B cell (primary cell): ENCODE data around the gene NRIP2. TPM values are rescaled to one million over a fixed set of nuclear protein-coding genes. Genes with fewer than 3 reads are reported as not detected.
"Not testable (repeated sequence)": the region's sequence is repeated elsewhere in the genome, so short reads cannot be mapped to it uniquely, and the experiment has no call there.

Source experiments
- ATAC-seq: fragments of 200-7000 bp; cut with Tn5 transposase; one replicate; pipeline ENCODE4 v1.10.0; 2021; ENCODE audit warnings: low read depth, mild to moderate bottlenecking, moderate number of reproducible peaks, moderate library complexity
- CTCF ChIA-PET: fragments of 350-600 bp; sonication (Branson Sonifier 250); formaldehyde crosslinking; loops from one replicate; lab custom pipeline; 2021; ENCODE audit warnings: antibody characterized with exemption, inconsistent platforms; lab: Charles Lee
- POLR2A ChIA-PET: fragments of 350-600 bp; sonication (Branson Sonifier 250); formaldehyde crosslinking; loops from one replicate; lab custom pipeline; 2021; ENCODE audit warnings: antibody characterized with exemption; lab: Charles Lee
- DNase-seq: peaks from one replicate; pipeline ENCODE4 v3.0.0; 2013
- H2AFZ ChIP-seq: 2 replicates; pipeline ENCODE4 v1.6.1; 2012; ENCODE audit warnings: mild to moderate bottlenecking, low read depth, low read length; ENCODE audit not compliant: insufficient read depth, poor library complexity, severe bottlenecking
- H3K27ac ChIP-seq, 2 donors: 1 replicate in 1 of 2; 2 replicates in 1 of 2; pipeline ENCODE4 v1.5.1; 2012 to 2013; ENCODE audit warnings: low read length in 2 of 2, mild to moderate bottlenecking in 2 of 2, moderate library complexity in 1 of 2
- H3K27me3 ChIP-seq, 4 experiments: fragments of 200-600 bp in 1 of 4; sonication (generic) in 1 of 4; replicated peaks in 1 of 4; 1 replicate in 2 of 4; 2 replicates in 2 of 4; pipeline versions ENCODE4 v1.6.1 to v1.7.0; 2013 to 2016; ENCODE audit warnings: low read length in 3 of 4, mild to moderate bottlenecking in 2 of 4, mixed read lengths in 1 of 4, moderate library complexity in 1 of 4; ENCODE audit not compliant: insufficient read depth in 4 of 4, control insufficient read depth in 3 of 4; ENCODE audit errors: control extremely low read depth in 1 of 4
- H3K36me3 ChIP-seq, 2 experiments: replicated peaks in 1 of 2; 1 replicate in 1 of 2; 2 replicates in 1 of 2; pipeline versions ENCODE4 v1.6.1 to v1.7.1; 2013; ENCODE audit warnings: low read length in 1 of 2; ENCODE audit not compliant: insufficient read depth in 2 of 2, control insufficient read depth in 1 of 2; ENCODE audit errors: control extremely low read depth in 1 of 2, extremely low read depth in 1 of 2
- H3K4me1 ChIP-seq, 2 donors: fragments of 200-600 bp in 1 of 2; sonication (generic) in 1 of 2; 1 replicate in 1 of 2; 2 replicates in 1 of 2; pipeline versions ENCODE4 v1.5.1 to v1.6.1; 2013 to 2017; ENCODE audit warnings: low read length in 2 of 2; ENCODE audit not compliant: control insufficient read depth in 2 of 2, insufficient read depth in 2 of 2
- H3K4me2 ChIP-seq: replicated peaks from 2 replicates; pipeline ENCODE3; 2012; ENCODE audit warnings: mild to moderate bottlenecking, low read depth, low read length; ENCODE audit not compliant: poor library complexity, severe bottlenecking
- H3K4me3 ChIP-seq, 5 experiments: fragments of 200-600 bp in 1 of 5; sonication (generic) in 1 of 5; 1 replicate in 3 of 5; 2 replicates in 2 of 5; pipeline versions ENCODE4 v1.5.1 to v1.7.0; 2011 to 2016; ENCODE audit warnings: low read length in 4 of 5, mild to moderate bottlenecking in 4 of 5, low read depth in 2 of 5, control low read depth in 1 of 5, moderate library complexity in 1 of 5; ENCODE audit not compliant: insufficient read depth in 1 of 5; ENCODE audit errors: control extremely low read depth in 1 of 5, extremely low read depth in 1 of 5
- H3K79me2 ChIP-seq: fragments of 200-600 bp; sonication (generic); one replicate; pipeline ENCODE4 v1.6.0; 2016; ENCODE audit warnings: low read length; ENCODE audit not compliant: control insufficient read depth, insufficient read depth
- H3K9ac ChIP-seq: fragments of 200-600 bp; sonication (generic); 2 replicates; pipeline ENCODE4 v1.6.1; 2017; ENCODE audit warnings: mild to moderate bottlenecking, low read length, moderate library complexity
- H3K9me3 ChIP-seq, 3 donors: one replicate each; pipeline versions ENCODE4 v1.6.1 to v1.7.1; 2013; ENCODE audit warnings: low read length in 2 of 3; ENCODE audit not compliant: control insufficient read depth in 2 of 3, insufficient read depth in 1 of 3; ENCODE audit errors: control extremely low read depth in 1 of 3
- H4K20me1 ChIP-seq: 2 replicates; pipeline ENCODE4 v1.6.0; 2012; ENCODE audit warnings: mild to moderate bottlenecking, low read length; ENCODE audit not compliant: insufficient read depth, control insufficient read depth, poor library complexity, severe bottlenecking
- H3K27ac Mint-ChIP-seq: one replicate; pipeline ENCODE4 v1.8.0; 2021; ENCODE audit warnings: mixed read lengths
- H3K27me3 Mint-ChIP-seq: one replicate; pipeline ENCODE4 v1.8.0; 2021; ENCODE audit warnings: mixed read lengths
- H3K4me1 Mint-ChIP-seq: one replicate; pipeline ENCODE4 v1.8.0; 2021; ENCODE audit warnings: mixed read lengths
- H3K4me3 Mint-ChIP-seq: one replicate; pipeline ENCODE4 v1.8.0; 2021; ENCODE audit warnings: mixed read lengths
- H3K9me3 Mint-ChIP-seq: one replicate; pipeline ENCODE4 v1.8.0; 2022; ENCODE audit warnings: mixed read lengths; ENCODE audit not compliant: insufficient read depth
- CTCF ChIP-seq: fragments of 200-600 bp; IDR thresholded peaks from one replicate; pipeline ENCODE4 v1.8.0; 2022; ENCODE audit warnings: antibody characterized with exemption, mild to moderate bottlenecking
- EZH2 ChIP-seq: IDR thresholded peaks from 2 replicates; pipeline ENCODE4 v1.6.1; 2012; ENCODE audit warnings: borderline replicate concordance, low read depth, mild to moderate bottlenecking, moderate library complexity, low read length; ENCODE audit not compliant: insufficient read depth, poor library complexity, severe bottlenecking
- WGBS: methylation state at CpG from one replicate; pipeline ENCODE4 v1.1.5; 2013; ENCODE audit warnings: missing lambda C conversion rate; ENCODE audit not compliant: insufficient coverage; 5-methylcytosine and 5-hydroxymethylcytosine counted together
- intact Hi-C: fragments of 100-400 bp; cut with micrococcal nuclease; formaldehyde crosslinking; loops from one replicate; pipeline ENCODE4 v1.10.0; 2022
- polyA plus RNA-seq: library from polyadenylated mRNA; depleted of rRNA; stranded (reverse); fragments of >200 nt; gene quantifications from 2 replicates; pipeline ENCODE4 v1.2.3, GENCODE V29; 2012
- total RNA-seq, 2 donors: library from RNA; stranded (reverse); fragments of 120-200 nt in 1 of 2; gene quantifications; 1 replicate in 1 of 2; 2 replicates in 1 of 2; pipeline versions ENCODE4 v1.2.3 to v1.2.4, GENCODE V29; 2013 to 2022

Gene NRIP2
- total and polyA plus RNA-seq, 2 donors (not counting 1 experiment from before 2014, with no cell fraction given) = not detected

- Histone ChIP-seq H3K9me3 (no peaks in the 10 kb centered on the region), H3K4me3 (peak overlapping the region in 4 of 5 experiments; percentile 81 to 98 (median 88)), H3K36me3 (no peaks in the 10 kb centered on the region), H3K9ac (peak overlapping the region; percentile 90), H3K4me2 (peak overlapping the region; percentile 98), H4K20me1 (no peaks in the 10 kb centered on the region), H2AFZ (peak overlapping the region; percentile 86), H3K4me1 (peaks cover 17 to 23% of the 10 kb centered on the region in 2 donors), H3K27ac (peak overlapping the region in 1 of 2 donors; percentile 90), H3K27me3 (no peaks in the 10 kb centered on the region), H3K79me2 (peaks cover 51% of the 10 kb centered on the region)
- WGBS = 2% methylated on average over 33 of the region's 38 CpGs
- intact Hi-C loops = loop anchor here (1.0 to 5.0 kb wide), 2 partner anchors 14 to 79 kb away; partner anchors contain the start of gene TULP3
- H3K4me1 Mint-ChIP-seq = peaks cover 30% of the 10 kb centered on the region
- no peak for DNase-seq
- ChIA-PET CTCF (interaction anchor here (1.3 kb wide), 1 partner anchor 12 kb away, joined by 3 read pairs; no protein-coding TSS in a partner anchor), POLR2A (interaction anchor here (0.7 to 1.0 kb wide), 2 partner anchors 14 to 60 kb away, joined by 4 to 7 read pairs; partner anchors contain the start of gene TULP3)
- H3K9me3 Mint-ChIP-seq = no peaks in the 10 kb centered on the region
- peak overlapping the region; percentile 86 for H3K4me3 Mint-ChIP-seq
- TF ChIP-seq EZH2 (no peak), CTCF (no peak)
- peak overlapping the region; percentile 77 for H3K27ac Mint-ChIP-seq
- H3K27me3 Mint-ChIP-seq = no peaks in the 10 kb centered on the region
- ATAC-seq = peak; percentile 34
Measured at GRCh38 chr12:2876431-2877046, 41.7 kb upstream of the NRIP2 start.

GRCh38 chr12:2868986-2869632 is 34.3 kb upstream of the NRIP2 start:
- H3K9ac ChIP-seq, POLR2A ChIA-PET, H3K27ac Mint-ChIP-seq, H3K4me3 ChIP-seq, H2AFZ ChIP-seq, H3K79me2 ChIP-seq, H3K27me3 ChIP-seq, intact Hi-C loops, H3K9me3 ChIP-seq, H3K4me2 ChIP-seq, DNase-seq, H3K27ac ChIP-seq, H4K20me1 ChIP-seq, H3K36me3 ChIP-seq, H3K4me1 Mint-ChIP-seq, ATAC-seq, H3K4me1 ChIP-seq, CTCF ChIA-PET, H3K9me3 Mint-ChIP-seq, H3K4me3 Mint-ChIP-seq, H3K27me3 Mint-ChIP-seq: not testable (repeated sequence)
- whole genome bisulfite sequencing = 93% methylated on average over 2 of the region's 9 CpGs
